Panc1 (cell line): ENCODE measurements around the gene PRSS27.

Experiments
- POLR2AphosphoS5 ChIP-seq: IDR thresholded peaks from 2 replicates; pipeline ENCODE4 v1.6.1; 2012; ENCODE audit warnings: mild to moderate bottlenecking, low read depth, low read length, moderate library complexity
- SIN3A ChIP-seq: IDR thresholded peaks from 2 replicates; pipeline ENCODE4 v1.6.1; 2012; ENCODE audit warnings: low read depth, mild to moderate bottlenecking, low read length, moderate library complexity, borderline replicate concordance; ENCODE audit not compliant: insufficient read depth
- TCF7L2 ChIP-seq: IDR thresholded peaks from 2 replicates; pipeline ENCODE4 v1.6.1; 2011; ENCODE audit warnings: mild to moderate bottlenecking, low read depth, low read length, inconsistent platforms
- TF ChIP-seq, protein P1 (sequence below): fragments of 450-650 bp; IDR thresholded peaks from 2 replicates; pipeline ENCODE4 v1.5.1; 2017; ENCODE audit warnings: mild to moderate bottlenecking

DNA sequence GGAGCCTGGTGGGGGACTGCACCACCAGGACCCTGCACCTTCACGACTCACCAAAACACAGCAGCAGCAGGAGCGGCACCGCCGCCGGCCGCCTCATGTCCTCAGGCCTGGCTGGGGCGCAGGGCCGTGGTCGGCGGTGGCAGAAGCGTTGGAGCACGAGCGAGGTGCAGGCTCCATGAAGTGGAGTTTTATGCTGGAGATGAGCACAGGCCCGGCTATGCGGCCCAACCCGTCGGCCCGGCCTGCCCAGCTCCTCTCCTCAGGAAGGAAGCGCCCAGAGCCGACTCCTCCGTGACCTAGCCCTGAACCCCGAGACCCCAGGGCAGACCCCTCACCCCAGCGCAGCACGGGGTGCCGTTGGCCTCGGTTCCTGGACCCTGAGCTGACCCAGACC is at the start of gene PRSS27:
- no peak for TF ChIP-seq SIN3A
- TF ChIP-seq, protein P1, sequence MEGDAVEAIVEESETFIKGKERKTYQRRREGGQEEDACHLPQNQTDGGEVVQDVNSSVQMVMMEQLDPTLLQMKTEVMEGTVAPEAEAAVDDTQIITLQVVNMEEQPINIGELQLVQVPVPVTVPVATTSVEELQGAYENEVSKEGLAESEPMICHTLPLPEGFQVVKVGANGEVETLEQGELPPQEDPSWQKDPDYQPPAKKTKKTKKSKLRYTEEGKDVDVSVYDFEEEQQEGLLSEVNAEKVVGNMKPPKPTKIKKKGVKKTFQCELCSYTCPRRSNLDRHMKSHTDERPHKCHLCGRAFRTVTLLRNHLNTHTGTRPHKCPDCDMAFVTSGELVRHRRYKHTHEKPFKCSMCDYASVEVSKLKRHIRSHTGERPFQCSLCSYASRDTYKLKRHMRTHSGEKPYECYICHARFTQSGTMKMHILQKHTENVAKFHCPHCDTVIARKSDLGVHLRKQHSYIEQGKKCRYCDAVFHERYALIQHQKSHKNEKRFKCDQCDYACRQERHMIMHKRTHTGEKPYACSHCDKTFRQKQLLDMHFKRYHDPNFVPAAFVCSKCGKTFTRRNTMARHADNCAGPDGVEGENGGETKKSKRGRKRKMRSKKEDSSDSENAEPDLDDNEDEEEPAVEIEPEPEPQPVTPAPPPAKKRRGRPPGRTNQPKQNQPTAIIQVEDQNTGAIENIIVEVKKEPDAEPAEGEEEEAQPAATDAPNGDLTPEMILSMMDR = no peak
- no peak for TF ChIP-seq POLR2AphosphoS5
- no peak for TF ChIP-seq TCF7L2
